Measurements from ENCODE around the gene BAIAP2. TPM values are rescaled to one million over a fixed set of nuclear protein-coding genes. Genes with fewer than 3 reads are reported as not detected.

Gene BAIAP2
- total RNA-seq, 1 experiment from 2014 or later, result 34.4 TPM

- H3K36me3 ChIP-seq, result peaks cover 6% of the 10 kb centered on the region
- no peaks in the 10 kb centered on the region for H3K9me3 ChIP-seq
- no peak overlapping the region for H3K4me3 ChIP-seq
- no peak for DNase-seq
- no peaks in the 10 kb centered on the region for H3K27me3 ChIP-seq
These were observed 17.4 kb downstream of the BAIAP2 start for GRCh38 chr17:81052199-81052997.

- no peak for DNase-seq
- no peak overlapping the region for H3K4me3 ChIP-seq
- H3K9me3 ChIP-seq, result no peaks in the 10 kb centered on the region
- peaks cover 6% of the 10 kb centered on the region for H3K36me3 ChIP-seq
- H3K27me3 ChIP-seq, result no peaks in the 10 kb centered on the region
These were observed 18.4 kb downstream of the BAIAP2 start for GRCh38 chr17:81053041-81053970.

GRCh38 chr17:81054308-81054707, 19.4 kb downstream of the BAIAP2 start:
- Histone ChIP-seq H3K27me3 (no peaks in the 10 kb centered on the region), H3K9me3 (no peaks in the 10 kb centered on the region), H3K36me3 (peaks cover 11% of the 10 kb centered on the region), H3K4me3 (no peak overlapping the region)
- DNase-seq, result no peak

GRCh38 chr17:81054881-81055370, 20.0 kb downstream of the BAIAP2 start:
- no peak for DNase-seq
- Histone ChIP-seq H3K27me3 (no peaks in the 10 kb centered on the region), H3K36me3 (peaks cover 11% of the 10 kb centered on the region), H3K9me3 (no peaks in the 10 kb centered on the region), H3K4me3 (no peak overlapping the region)

- Histone ChIP-seq H3K4me3 (no peak overlapping the region), H3K9me3 (no peaks in the 10 kb centered on the region)
- DNase-seq, result no peak
These were observed 21.4 kb downstream of the BAIAP2 start for GRCh38 chr17:81056312-81056711.

GRCh38 chr17:81057079-81057730, 22.3 kb downstream of the BAIAP2 start:
- no peaks in the 10 kb centered on the region for H3K9me3 ChIP-seq
- DNase-seq, result no peak
- no peaks in the 10 kb centered on the region for H3K27me3 ChIP-seq
- H3K4me3 ChIP-seq, result no peak overlapping the region
- H3K36me3 ChIP-seq, result peaks cover 15% of the 10 kb centered on the region

More at GRCh38 chr17:81056312-81056711, 21.4 kb downstream of the BAIAP2 start:
- H3K36me3 ChIP-seq, result peaks cover 15% of the 10 kb centered on the region
- H3K27me3 ChIP-seq, result no peaks in the 10 kb centered on the region

- H3K9me3 ChIP-seq, result no peaks in the 10 kb centered on the region
- DNase-seq, result no peak
- H3K36me3 ChIP-seq, result peaks cover 15% of the 10 kb centered on the region
- H3K27me3 ChIP-seq, result no peaks in the 10 kb centered on the region
- H3K4me3 ChIP-seq, result no peak overlapping the region
These were observed 22.8 kb downstream of the BAIAP2 start for GRCh38 chr17:81057777-81058176.

GRCh38 chr17:81058263-81058871, 23.4 kb downstream of the BAIAP2 start:
- Histone ChIP-seq H3K27me3 (no peaks in the 10 kb centered on the region), H3K9me3 (no peaks in the 10 kb centered on the region), H3K36me3 (peaks cover 19% of the 10 kb centered on the region), H3K4me3 (no peak overlapping the region)
- DNase-seq, result no peak

- H3K4me3 ChIP-seq, result no peak overlapping the region
- H3K36me3 ChIP-seq, result peaks cover 24% of the 10 kb centered on the region
- no peaks in the 10 kb centered on the region for H3K27me3 ChIP-seq
- no peak for DNase-seq
- no peaks in the 10 kb centered on the region for H3K9me3 ChIP-seq
These were observed 24.1 kb downstream of the BAIAP2 start for GRCh38 chr17:81059026-81059425.

GRCh38 chr17:81060416-81060815, 25.5 kb downstream of the BAIAP2 start:
- no peak for DNase-seq
- Histone ChIP-seq H3K27me3 (no peaks in the 10 kb centered on the region), H3K9me3 (no peaks in the 10 kb centered on the region), H3K4me3 (no peak overlapping the region), H3K36me3 (peaks cover 24% of the 10 kb centered on the region)

- H3K9me3 ChIP-seq, result no peaks in the 10 kb centered on the region
- H3K4me3 ChIP-seq, result no peak overlapping the region
- peaks cover 20% of the 10 kb centered on the region for H3K36me3 ChIP-seq
- DNase-seq, result no peak
- no peaks in the 10 kb centered on the region for H3K27me3 ChIP-seq
These were observed 26.2 kb downstream of the BAIAP2 start for GRCh38 chr17:81061027-81061735.

GRCh38 chr17:81062014-81062780, 27.2 kb downstream of the BAIAP2 start:
- Histone ChIP-seq H3K4me3 (no peak overlapping the region), H3K36me3 (peaks cover 20% of the 10 kb centered on the region), H3K27me3 (no peaks in the 10 kb centered on the region), H3K9me3 (no peaks in the 10 kb centered on the region)
- no peak for DNase-seq

GRCh38 chr17:81063106-81064093, 28.4 kb downstream of the BAIAP2 start:
- H3K4me3 ChIP-seq, result no peak overlapping the region
- H3K27me3 ChIP-seq, result no peaks in the 10 kb centered on the region
- no peak for DNase-seq
- peaks cover 18% of the 10 kb centered on the region for H3K36me3 ChIP-seq
- H3K9me3 ChIP-seq, result no peaks in the 10 kb centered on the region
